ENCODE measurements around the gene C1QTNF2.

Gene C1QTNF2

GRCh38 chr5:160369990-160370712 is at the start of gene C1QTNF2:
TSS of gene C1QTNF2 (minus strand) at chr5:160370626. CDS start at chr5:160355011, 15,615 bp downstream.
- peak in 1 of 2 donors; percentile 28 for DNase-seq

DNA sequence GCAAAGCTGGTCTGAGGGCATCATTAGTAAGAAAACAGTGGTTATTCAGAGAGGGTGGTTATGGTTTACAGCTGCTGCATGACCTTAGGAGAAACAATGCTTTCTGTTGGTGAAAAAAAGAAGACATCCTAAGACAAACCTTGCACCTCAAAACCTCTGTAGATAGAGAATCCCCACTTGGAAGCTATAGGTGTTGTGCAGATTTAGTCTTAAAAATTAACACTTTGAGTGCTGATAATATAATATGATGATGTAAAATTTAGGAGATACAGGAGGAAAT is 49.8 kb upstream of the C1QTNF2 start:
- DNase-seq: no peak

- no peak for DNase-seq
Measured at GRCh38 chr5:160419458-160420330, 49.3 kb upstream of the C1QTNF2 start.

DNA sequence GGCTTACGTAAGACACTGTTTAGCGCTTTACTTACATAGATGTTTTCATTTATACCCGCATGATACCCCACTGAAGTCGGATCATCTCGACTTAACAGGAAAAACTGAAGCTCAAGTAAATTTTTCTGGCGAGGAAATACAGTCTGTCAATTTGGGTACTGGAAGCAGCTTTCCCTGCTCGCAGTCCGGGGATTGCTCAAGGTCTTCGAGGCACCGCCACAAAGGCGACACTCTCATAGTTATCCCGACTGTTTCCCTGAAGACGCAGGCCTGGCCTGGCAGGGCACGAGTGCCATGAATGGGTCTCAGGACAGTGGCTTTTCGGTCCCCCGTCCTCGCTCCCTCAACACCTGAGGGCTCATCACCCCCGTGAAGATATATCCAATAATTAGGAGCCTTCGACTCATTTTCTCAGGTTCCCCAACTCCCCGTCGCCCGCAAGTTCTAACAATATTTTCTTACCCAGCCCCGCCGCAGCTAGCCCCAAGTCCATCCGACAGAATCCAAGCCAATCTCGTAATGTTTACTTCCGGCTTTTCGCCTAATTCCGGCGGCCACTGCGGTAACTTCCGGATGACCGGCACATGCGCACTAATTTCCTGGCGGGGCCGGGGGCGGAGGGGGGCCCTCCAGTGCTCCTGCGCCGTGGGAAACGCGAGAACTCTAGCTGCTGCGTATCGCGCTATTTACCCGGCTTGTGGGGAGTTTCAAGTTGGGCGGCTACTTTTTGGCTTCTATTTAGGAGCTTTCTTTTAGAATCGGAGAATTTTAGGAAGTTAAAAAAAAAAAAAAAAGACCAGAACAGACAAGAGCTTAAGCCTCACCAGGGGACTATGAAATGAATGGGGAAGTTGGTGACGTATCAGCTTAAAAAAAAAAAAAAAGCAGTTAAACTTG is 48.4 kb upstream of the C1QTNF2 start, which contains the start of gene SLU7:
Gene SLU7, minus strand, starts transcription at position 521 of the 897 bp plus-strand sequence. CDS start 3,787 bp downstream, outside the sequence.
- peak; percentile 92 to 96 for DNase-seq

DNA sequence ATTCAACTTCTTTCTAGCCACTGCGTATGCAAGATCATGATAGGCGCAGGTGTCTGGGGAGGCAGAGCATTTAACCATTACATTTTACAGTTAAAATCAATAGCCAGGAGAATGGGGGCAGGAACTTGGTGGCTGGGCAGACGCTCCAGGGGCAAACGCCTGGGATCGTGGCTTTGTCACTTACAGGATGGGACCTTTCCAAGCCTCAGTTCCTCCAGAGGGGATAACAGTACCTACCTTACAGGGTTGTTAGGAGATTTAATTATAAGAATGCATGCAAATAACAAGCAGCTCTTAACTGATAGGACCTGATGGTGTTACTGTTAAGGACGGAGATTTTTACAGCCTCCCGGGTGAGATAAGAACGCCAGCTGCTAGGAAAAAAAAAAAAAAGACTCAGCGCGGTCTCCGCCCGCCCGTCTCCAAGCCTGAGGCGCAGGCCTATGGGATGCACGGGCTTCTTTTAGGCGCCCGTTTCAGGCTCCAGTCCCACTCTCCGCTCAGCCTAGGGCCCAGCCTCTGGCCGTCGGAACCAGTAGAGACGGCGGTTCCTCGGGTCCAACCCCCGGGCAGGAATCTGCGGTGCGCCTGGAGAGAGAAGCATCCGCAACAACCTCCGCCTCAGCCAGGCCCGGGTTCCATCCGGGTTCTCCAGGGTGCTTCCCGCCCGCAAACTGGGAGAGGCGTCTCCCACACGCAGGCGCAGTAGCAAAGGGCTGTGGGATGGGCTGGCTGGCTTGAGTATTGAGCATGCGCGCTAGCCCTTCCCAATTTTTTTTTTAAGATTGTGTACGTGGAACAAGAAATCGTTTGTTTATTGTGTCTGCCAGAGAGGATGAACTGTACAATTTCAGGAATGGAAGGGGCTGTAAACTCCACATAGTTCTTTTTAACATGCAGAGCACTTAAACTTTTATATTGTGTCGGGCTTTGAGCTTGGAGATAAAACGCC is 29.3 kb upstream of the C1QTNF2 start, which contains the start of gene FAM200C:
Gene FAM200C, minus strand, starts transcription at position 653 of the 952 bp plus-strand sequence. CDS start 4,564 bp downstream, outside the sequence.
- peak; percentile 74 to 79 for DNase-seq

DNA sequence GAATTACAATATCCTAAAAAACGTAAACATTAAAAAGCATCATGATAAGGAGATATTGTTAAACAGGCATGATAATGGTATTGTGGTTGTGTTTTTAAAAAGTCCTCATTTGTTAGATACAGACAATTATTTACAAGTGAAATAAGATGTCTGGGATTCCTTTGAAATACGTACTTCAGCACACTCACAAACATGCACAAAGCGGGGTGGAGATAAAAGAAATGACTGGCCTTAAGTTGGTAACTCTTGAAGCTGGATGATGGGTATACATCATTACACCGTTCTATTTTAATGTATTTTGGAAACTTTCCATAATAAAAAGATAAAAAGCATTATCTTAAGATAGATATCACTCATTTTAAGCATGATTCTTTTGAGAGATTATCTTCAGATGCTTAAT is 28.4 kb upstream of the C1QTNF2 start:
- no peak for DNase-seq

GRCh38 chr5:160397492-160397891 is 27.1 kb upstream of the C1QTNF2 start:
- no peak for DNase-seq

DNA sequence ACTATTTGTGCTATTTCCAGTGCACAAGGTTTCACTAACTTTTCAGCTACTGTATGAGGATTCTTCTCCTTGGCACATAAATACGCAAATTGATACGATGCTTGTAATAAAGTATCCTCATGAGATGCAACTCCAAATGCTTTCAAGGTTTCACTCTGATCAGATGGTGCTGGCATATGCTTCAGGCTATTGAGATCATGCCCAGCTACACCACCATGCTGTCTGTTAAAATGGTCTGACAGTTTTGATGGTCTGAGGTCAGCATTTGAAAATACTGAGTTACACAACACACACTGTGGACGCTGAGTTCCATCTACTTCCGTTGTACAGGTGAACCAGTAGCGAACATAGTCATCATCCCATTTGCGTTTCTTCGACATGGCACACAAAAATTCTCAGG is 24.7 kb upstream of the C1QTNF2 start:
- DNase-seq: no peak

DNA sequence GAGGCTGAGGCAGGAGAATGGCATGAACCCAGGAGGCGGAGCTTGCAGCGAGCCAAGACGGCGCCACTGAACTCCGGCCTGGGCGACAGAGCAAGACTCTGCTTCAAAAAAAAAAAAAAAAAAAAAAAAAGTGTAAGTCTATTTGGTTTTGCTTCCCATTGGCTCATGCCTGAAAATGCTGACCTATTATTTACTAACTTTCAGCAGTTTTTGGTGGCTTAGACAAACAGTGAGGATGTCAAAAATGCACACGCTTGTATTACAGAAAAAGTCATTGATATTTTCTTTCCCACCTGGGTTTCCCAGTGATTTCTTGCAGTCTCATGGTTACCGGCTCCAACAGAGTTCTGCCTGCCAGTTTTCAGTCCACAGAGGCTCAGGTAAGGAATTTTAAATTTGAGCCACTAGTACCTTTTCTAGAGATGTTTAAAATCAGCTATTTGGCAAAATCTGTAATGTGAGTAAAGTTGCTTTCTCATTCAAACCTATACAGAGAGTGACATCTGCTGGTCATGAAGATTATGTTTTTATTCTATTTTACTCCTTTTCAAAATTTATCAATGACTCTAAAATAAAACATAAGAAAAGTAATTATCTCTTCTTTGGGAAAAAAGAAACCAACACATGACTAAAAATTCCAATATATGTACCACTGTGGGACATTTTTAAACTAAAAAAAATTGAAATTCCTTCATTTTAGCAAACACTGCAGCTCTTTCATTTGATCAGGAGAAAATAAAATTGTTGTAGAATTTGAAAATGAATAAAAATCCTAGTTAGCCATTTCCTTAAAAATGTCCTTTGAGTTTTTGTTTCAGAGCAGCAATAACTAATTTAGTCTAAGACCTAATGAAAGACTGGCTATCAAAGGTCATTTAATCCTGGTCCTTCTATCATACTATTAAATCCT is 20.6 kb upstream of the C1QTNF2 start:
- DNase-seq: no peak

- no peak for DNase-seq
Measured at GRCh38 chr5:160387445-160387844, 17.0 kb upstream of the C1QTNF2 start.

GRCh38 chr5:160385496-160385895 is 15.1 kb upstream of the C1QTNF2 start:
- DNase-seq: no peak

DNA sequence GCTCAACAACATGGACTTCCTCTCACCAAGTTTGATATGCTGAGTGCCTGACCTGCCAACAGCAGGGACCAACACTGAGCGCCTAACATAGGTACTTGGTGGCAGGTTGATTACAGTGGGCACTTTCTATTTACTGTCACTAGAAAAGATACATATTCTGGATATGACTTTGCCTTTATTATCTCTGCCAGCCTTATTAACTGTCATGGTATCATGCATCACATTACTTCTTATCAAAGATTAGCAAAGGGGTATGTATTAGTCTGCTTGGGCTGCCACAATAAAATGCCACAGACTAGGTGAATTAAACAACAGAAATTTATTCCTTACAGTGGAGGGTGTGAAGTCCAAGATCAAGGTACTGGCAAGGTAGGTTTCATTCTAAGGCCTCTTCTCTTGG is 14.3 kb upstream of the C1QTNF2 start:
- no peak for DNase-seq

GRCh38 chr5:160382346-160382745 is 11.9 kb upstream of the C1QTNF2 start:
- DNase-seq: no peak

DNA sequence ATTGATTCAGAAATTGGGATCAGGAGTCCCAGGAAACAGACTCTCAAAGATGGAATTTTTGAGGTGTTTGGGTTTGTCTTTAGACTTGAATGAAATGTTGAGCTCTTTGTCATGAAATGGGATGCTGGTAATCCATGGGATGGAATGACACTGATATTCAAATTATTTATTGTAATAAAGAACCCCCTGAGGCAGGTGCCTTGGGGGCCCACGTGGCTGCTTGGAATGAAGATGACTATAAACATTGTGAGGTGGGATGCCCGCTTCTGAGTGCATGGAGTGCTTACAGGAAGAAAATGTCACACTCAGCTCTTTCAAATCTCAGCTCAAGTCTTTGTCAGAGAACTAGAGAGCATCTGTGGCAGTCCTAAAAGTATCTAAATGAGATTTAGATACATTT is 9.6 kb upstream of the C1QTNF2 start:
- DNase-seq: no peak

GRCh38 chr5:160379511-160379910 is 9.1 kb upstream of the C1QTNF2 start:
- no peak for DNase-seq

- no peak for DNase-seq
Measured at GRCh38 chr5:160378330-160378729, 7.9 kb upstream of the C1QTNF2 start.

GRCh38 chr5:160377651-160378050 is 7.2 kb upstream of the C1QTNF2 start:
- DNase-seq: no peak

DNA sequence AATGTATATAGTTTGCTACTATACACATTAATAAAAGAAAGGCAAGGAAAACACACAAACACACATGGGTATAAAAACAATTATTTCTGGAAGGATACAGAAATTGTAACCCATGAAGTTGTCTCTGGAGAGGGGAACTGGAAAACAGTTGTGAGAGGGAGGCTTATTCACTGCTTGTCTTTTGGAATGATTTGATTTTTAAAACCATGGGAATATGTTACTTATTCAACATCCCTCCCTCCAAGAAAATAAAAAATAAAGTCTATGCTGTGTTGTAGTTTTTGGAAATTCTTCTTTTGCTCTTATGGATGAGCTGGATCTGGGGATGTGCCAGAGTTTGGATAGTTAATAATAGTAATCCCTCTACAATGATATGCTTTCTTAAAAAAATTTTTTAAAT is 6.0 kb upstream of the C1QTNF2 start:
- no peak for DNase-seq

DNA sequence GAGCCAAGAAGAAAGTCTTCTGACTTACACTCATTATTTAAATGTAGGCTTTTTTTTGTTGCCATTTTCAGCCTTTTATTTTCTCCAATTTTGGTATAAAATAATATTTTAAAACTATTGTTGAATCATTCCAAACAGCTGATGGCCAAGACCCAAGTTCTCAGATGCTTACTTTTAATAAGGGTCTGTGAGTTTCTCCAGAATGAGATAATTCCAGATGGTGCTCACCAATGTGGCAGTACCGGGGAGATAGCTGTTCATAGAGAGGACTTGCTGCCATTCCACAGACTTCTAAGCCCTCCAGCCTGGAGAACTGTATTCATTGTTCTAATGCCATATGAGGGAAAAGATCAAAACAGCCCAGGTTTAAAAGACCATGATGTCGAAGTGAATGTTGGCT is 5.3 kb upstream of the C1QTNF2 start:
- no peak for DNase-seq

- no peak for DNase-seq
Measured at GRCh38 chr5:160375166-160375565, 4.7 kb upstream of the C1QTNF2 start.

DNA sequence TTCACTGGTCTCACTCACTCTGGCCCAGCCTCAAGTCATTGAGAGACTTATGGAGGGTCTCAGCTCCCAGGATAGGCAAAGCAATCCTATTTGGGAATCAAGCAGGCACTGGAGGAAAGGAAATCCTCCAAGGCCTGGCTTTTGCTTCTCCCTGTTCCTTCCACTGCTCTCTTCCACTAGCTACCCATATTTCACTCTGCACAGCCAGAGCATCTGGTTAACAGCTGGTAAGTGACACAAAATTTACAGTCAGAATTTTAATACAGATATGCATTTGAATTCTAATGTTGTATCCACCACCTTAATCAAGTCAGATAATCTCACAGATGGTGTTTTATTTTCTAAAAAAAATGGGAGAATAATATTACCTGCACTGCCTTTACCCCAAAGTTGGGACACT is 868 bp upstream of the C1QTNF2 start:
- no peak for DNase-seq

Data from stimulated activated CD4-positive, alpha-beta T cell treated with anti-CD3 and anti-CD28 coated beads, Interleukin-2, amount 100 ng/mL, for 24 hours (primary cell).